ENCODE data around the gene RRAGA.

DNA sequence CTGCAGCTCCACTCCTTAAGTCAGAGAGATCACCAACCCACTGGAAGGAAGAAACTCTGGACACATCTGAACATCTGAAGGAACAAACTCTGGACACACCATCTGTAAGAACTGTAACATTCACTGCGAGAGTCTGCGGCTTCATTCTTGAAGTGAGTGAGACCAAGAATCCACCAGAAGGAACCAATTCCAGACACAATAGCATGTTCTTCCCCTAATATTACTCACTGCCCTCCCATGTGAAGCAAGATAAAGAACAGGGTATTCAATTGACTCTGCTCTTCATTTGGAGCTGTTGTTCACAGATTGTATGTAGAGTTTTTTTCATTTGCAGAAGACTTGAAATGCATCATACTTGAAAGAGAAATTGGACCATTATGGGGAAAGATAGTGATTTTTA is 27.0 kb upstream of the RRAGA start:
- TF ChIP-seq POLR2A (IDR thresholded peaks at IDR 0.05), result no peak
- TF ChIP-seq, protein P1, sequence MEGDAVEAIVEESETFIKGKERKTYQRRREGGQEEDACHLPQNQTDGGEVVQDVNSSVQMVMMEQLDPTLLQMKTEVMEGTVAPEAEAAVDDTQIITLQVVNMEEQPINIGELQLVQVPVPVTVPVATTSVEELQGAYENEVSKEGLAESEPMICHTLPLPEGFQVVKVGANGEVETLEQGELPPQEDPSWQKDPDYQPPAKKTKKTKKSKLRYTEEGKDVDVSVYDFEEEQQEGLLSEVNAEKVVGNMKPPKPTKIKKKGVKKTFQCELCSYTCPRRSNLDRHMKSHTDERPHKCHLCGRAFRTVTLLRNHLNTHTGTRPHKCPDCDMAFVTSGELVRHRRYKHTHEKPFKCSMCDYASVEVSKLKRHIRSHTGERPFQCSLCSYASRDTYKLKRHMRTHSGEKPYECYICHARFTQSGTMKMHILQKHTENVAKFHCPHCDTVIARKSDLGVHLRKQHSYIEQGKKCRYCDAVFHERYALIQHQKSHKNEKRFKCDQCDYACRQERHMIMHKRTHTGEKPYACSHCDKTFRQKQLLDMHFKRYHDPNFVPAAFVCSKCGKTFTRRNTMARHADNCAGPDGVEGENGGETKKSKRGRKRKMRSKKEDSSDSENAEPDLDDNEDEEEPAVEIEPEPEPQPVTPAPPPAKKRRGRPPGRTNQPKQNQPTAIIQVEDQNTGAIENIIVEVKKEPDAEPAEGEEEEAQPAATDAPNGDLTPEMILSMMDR (IDR thresholded peaks at IDR 0.05 in 4 of 5, conservative IDR thresholded peaks at IDR 0.05 in 1 of 5), result no peak
